Aorta (tissue), 5 donors: ENCODE results near the gene XIRP2. TPM values are rescaled to one million over a fixed set of nuclear protein-coding genes. Genes with fewer than 3 reads are reported as not detected.
"Not testable (repeated sequence)": the region's sequence is repeated elsewhere in the genome, so short reads cannot be mapped to it uniquely, and the experiment has no call there.

Source experiments
- ATAC-seq: fragments of 200-7000 bp; cut with Tn5 transposase; one replicate; pipeline ENCODE4 v1.9.1; 2022; ENCODE audit warnings: moderate library complexity; ENCODE audit not compliant: low FRiP score
- DNase-seq, 2 donors: peaks; one replicate each; pipeline ENCODE4 v3.0.0-alpha.2; 2020
- H3K27ac ChIP-seq, 2 donors: one replicate each; pipeline ENCODE4 v1.5.1; 2013; ENCODE audit warnings: low read length in 2 of 2, mild to moderate bottlenecking in 2 of 2, moderate library complexity in 2 of 2, control low read depth in 1 of 2, inconsistent platforms in 1 of 2, low read depth in 1 of 2
- H3K27me3 ChIP-seq, 2 donors: one replicate each; pipeline ENCODE4 v1.6.1; 2013; ENCODE audit warnings: control low read depth in 1 of 2, low read length in 1 of 2, mild to moderate bottlenecking in 1 of 2, moderate library complexity in 1 of 2; ENCODE audit not compliant: insufficient read depth in 2 of 2, control insufficient read depth in 1 of 2
- H3K36me3 ChIP-seq, 2 donors: one replicate each; pipeline ENCODE4 v1.6.1; 2013; ENCODE audit warnings: control low read depth in 1 of 2, low read length in 1 of 2, mild to moderate bottlenecking in 1 of 2; ENCODE audit not compliant: insufficient read depth in 2 of 2, control insufficient read depth in 1 of 2
- H3K4me1 ChIP-seq, 2 donors: one replicate each; pipeline ENCODE4 v1.6.1; 2013; ENCODE audit warnings: low read length in 2 of 2, control low read depth in 1 of 2, mild to moderate bottlenecking in 1 of 2, moderate library complexity in 1 of 2; ENCODE audit not compliant: insufficient read depth in 2 of 2, control insufficient read depth in 1 of 2
- H3K4me3 ChIP-seq, 2 donors: one replicate each; pipeline ENCODE4 v1.5.1; 2013; ENCODE audit warnings: low read length in 2 of 2, control low read depth in 1 of 2, mild to moderate bottlenecking in 1 of 2
- H3K9me3 ChIP-seq: one replicate; pipeline ENCODE4 v1.6.1; 2013; ENCODE audit warnings: mild to moderate bottlenecking, low read length; ENCODE audit not compliant: control insufficient read depth
- WGBS, 2 donors: extraction: QIAGEN DNeasy Blood & Tissue Kit; methylation state at CpG; one replicate each; pipeline ENCODE4 v1.1.7; 2013; 5-methylcytosine and 5-hydroxymethylcytosine counted together
- intact Hi-C, 2 donors: fragments of 100-400 bp; cut with DNase I; formaldehyde crosslinking; loops; one replicate each; pipeline versions ENCODE4 v1.14.2 to v1.15.0; 2022
- polyA plus RNA-seq, 2 donors: library from polyadenylated mRNA; stranded (reverse); fragments of 200-250 nt; gene quantifications; one replicate each; pipeline ENCODE4 v1.2.3, GENCODE V29; 2013
- total RNA-seq, 2 donors: library from RNA; stranded (reverse); fragmentation: NEBNext Ultra II Directional; extraction: Animal tissue kit (Norgen Biotek cat#: 25700); gene quantifications; one replicate each; pipeline ENCODE4 v1.2.1, GENCODE V29; 2021
- donor health status: healthy with polysubstance abuse.
- donor health status: Bipolar disorder and iron deficiency.
- donor health status: DM: no; HTN: no; CAD: no.
- donor health status: DM: no; HTN: no; CAD: no.
- donor health status: DM: yes; HTN: yes; CAD: no.

Gene XIRP2
- total and polyA plus RNA-seq, 4 donors: 0.15 to 3.8 (median 0.24) TPM

DNA sequence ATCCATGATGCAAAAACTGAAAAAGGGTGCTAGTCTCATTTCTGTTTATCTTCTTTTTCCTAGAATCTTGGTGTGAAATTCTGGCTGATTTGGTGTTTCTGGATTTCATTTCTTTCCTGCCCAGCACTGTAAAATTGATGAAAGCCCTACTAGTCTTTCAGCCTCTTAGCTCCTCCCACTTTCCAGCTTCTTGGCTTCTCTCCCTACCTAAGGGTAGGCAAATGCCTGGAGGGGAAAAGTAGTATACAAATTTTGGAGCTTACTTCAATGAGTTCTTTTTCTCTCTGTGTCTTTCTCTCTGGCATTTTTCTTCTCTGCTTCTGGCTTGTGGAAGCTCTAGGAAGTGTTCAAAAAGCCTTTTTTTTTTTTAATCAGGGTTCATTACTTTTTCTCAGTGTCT is 160.5 kb downstream of the XIRP2 start:
- Histone ChIP-seq H3K4me1 (no peaks in the 10 kb centered on the region), H3K4me3 (no peak overlapping the region), H3K9me3 (no peaks in the 10 kb centered on the region), H3K27ac (no peak overlapping the region), H3K36me3 (no peaks in the 10 kb centered on the region), H3K27me3 (peaks cover 0 to 2% of the 10 kb centered on the region in 2 donors)
- ATAC-seq: no peak
- intact Hi-C loops: no loop called here
- DNase-seq: no peak

DNA sequence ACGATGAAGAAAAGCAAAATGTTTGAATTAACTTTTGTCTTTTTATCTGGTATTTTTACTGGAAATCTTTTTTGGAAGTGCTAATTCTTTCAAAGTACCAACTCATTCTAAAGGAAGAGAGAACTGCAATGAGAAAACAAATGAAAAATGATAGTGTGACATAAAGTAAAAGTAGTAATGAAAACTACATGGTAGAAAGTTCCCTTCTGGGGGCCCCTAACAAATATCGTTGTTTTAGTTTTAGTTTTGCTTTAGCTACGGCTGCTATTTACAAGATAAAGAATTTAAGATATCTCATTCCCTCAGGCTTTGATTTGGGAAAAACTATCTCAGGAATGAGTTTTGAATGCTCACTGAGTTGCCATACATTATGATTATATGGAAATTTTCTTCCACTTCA is 161.4 kb downstream of the XIRP2 start:
- H3K36me3 ChIP-seq: no peaks in the 10 kb centered on the region
- peaks cover 0 to 2% of the 10 kb centered on the region in 2 donors for H3K27me3 ChIP-seq
- H3K9me3 ChIP-seq: no peaks in the 10 kb centered on the region
- ATAC-seq (no peak), DNase-seq (no peak)
- no peak overlapping the region for H3K27ac ChIP-seq
- no peak overlapping the region for H3K4me3 ChIP-seq
- intact Hi-C loops: no loop called here
- H3K4me1 ChIP-seq: no peaks in the 10 kb centered on the region
- WGBS, 2 donors: 36 to 43% methylated on average over 3 of the region's 3 CpGs

DNA sequence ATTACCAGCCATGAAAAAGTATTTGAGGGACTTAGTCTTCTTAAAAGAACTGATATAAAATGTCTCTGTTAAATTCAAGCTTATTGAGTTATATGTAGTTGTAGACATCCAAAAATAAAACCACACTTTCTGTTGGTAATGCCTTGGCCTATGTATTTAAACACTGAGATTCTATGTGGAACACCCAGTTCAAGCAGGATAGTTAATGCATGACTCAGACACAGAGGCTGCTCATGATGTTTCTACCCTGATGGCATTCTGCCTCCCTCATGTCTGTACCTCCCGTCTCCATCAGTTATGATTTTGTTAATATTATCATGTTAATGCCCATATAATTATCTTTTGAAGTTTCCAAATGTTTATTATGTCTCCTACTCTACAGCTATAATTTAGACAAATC is 164.5 kb downstream of the XIRP2 start:
- Histone ChIP-seq H3K4me3 (no peak overlapping the region), H3K27me3 (peaks cover 0 to 2% of the 10 kb centered on the region in 2 donors), H3K27ac (no peak overlapping the region), H3K36me3 (no peaks in the 10 kb centered on the region), H3K4me1 (no peaks in the 10 kb centered on the region), H3K9me3 (no peaks in the 10 kb centered on the region)
- DNase-seq (no peak), ATAC-seq (no peak)
- WGBS, 2 donors: 48 to 62% methylated on average over 1 of the region's 1 CpG
- intact Hi-C loops: no loop called here

DNA sequence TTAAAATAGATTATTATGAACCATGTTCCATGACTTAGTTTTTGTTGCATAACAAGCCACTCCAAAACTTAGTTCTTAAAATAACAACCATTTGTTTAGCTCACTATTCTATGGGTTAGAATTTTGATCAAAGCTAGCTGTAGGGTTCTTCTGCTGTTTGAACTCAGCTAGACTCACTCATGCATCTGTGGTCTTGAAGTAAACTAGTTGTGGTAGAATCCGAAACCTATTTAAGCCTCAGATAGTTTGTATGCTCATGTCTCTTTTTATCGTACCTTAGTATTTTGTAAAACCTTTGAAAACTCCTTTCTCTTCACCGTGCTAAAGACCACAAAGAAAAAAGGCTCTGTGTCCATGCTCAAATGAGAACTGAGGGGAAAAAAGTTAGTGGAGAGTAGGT is 166.6 kb downstream of the XIRP2 start:
- intact Hi-C loops: no loop called here
- no peak for ATAC-seq
- H3K4me1 ChIP-seq: no peaks in the 10 kb centered on the region
- no peak overlapping the region for H3K27ac ChIP-seq
- no peak overlapping the region for H3K4me3 ChIP-seq
- 87 to 90% methylated on average over 3 of the region's 3 CpGs for WGBS, 2 donors
- DNase-seq: no peak
- no peaks in the 10 kb centered on the region for H3K9me3 ChIP-seq
- H3K27me3 ChIP-seq: no peaks in the 10 kb centered on the region
- no peaks in the 10 kb centered on the region for H3K36me3 ChIP-seq

DNA sequence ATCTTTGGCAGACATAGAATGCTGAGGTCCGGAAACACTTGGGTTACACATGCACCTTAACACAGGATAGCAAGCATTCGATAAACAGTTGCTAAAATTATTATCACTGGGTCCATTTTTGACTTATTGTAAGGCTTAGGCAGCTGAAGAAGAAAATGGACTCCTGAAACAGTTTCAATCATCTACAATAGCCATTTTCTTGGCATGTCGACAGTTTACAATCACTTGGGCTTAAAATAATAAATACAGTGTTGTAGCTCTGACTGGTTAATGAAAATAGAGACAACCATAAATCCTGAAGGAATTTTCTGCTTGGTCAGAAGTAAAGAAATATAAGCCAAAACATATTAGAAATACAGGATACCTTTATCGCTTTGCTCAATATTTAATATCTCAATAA is 169.2 kb downstream of the XIRP2 start:
- H3K4me3 ChIP-seq: no peak overlapping the region

DNA sequence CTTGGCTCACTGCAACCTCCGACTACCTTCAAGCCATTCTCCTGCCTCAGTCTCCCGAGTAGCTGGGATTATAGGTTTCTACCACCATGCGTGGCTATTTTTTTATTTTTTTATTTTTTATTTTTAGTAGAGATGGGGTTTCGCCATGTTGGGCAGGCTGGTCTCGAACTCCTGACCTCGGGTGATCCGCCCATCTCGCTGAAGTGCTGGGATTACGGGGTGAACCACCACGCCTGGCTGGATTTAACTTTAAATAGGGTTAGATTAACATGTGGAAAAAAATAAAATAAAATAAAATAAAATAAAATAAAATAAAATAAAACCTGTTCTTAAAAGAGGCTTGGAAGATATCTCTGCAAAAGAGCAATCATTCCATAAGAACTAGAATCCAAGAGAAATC is 170.9 kb downstream of the XIRP2 start:
- intact Hi-C loops: no loop called here
- Histone ChIP-seq H3K36me3 (no peaks in the 10 kb centered on the region), H3K27me3 (no peaks in the 10 kb centered on the region), H3K4me1 (no peaks in the 10 kb centered on the region), H3K9me3 (no peaks in the 10 kb centered on the region), H3K27ac (no peak overlapping the region), H3K4me3 (no peak overlapping the region)
- 92 to 93% methylated on average over 10 of the region's 10 CpGs for WGBS, 2 donors
- no peak for ATAC-seq
- DNase-seq: no peak

More for the DNA sequence above, 169.2 kb downstream of the XIRP2 start:
- Histone ChIP-seq H3K4me1 (no peaks in the 10 kb centered on the region), H3K9me3 (no peaks in the 10 kb centered on the region), H3K36me3 (no peaks in the 10 kb centered on the region), H3K27me3 (no peaks in the 10 kb centered on the region), H3K27ac (no peak overlapping the region)
- DNase-seq (no peak), ATAC-seq (no peak)
- 5 to 31% methylated on average over 4 of the region's 4 CpGs for WGBS, 2 donors
- intact Hi-C loops: no loop called here

DNA sequence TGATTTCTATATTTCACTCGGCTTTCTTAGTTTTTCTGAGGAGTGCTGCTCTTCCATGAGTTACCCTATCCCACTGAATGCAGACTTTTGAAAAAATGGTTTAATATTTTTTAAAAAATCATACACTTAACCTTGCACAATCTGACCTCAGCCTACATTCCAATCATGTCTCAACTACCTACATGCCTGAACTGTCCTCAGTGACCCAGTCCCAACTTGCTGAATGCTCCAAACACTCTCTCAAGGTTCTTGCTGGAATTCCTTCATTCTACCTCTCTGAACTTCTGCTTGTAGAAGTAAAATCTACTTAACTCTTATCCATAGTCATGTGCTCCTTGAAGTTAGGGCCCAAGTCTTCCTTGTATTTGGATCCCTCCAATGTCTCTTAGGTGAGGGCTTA is 181.6 kb downstream of the XIRP2 start:
- H3K4me1 ChIP-seq: no peaks in the 10 kb centered on the region
- no peaks in the 10 kb centered on the region for H3K9me3 ChIP-seq
- no peak overlapping the region for H3K4me3 ChIP-seq
- WGBS, 2 donors: 76 to 78% methylated on average over 1 of the region's 1 CpG
- ATAC-seq: no peak
- DNase-seq: no peak
- no peak overlapping the region for H3K27ac ChIP-seq
- no peaks in the 10 kb centered on the region for H3K36me3 ChIP-seq
- no peaks in the 10 kb centered on the region for H3K27me3 ChIP-seq
- intact Hi-C loops: no loop called here

DNA sequence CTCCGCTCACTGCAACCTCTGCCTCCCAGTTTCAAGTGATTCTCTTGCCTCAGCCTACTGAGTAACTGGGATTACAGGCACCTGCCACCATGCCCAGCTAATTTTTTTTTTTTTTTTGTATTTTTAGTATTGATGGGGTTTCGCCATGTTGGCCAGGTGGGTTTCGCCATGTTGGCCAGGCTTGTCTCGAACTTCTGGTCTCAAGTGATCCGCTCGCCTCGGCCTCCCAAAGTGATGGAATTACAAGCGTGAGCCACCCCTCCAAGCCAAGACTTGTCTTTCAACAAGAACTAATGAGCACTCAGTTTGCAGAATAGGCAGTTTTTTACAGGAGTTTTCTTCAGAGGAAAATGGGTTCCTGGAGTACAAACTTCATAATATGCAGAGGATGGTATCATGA is 187.4 kb downstream of the XIRP2 start:
- WGBS, 2 donors: 91 to 95% methylated on average over 8 of the region's 8 CpGs
- H3K4me3 ChIP-seq, intact Hi-C loops, H3K9me3 ChIP-seq, H3K4me1 ChIP-seq, H3K36me3 ChIP-seq, DNase-seq, ATAC-seq, H3K27ac ChIP-seq, H3K27me3 ChIP-seq: not testable (repeated sequence)

DNA sequence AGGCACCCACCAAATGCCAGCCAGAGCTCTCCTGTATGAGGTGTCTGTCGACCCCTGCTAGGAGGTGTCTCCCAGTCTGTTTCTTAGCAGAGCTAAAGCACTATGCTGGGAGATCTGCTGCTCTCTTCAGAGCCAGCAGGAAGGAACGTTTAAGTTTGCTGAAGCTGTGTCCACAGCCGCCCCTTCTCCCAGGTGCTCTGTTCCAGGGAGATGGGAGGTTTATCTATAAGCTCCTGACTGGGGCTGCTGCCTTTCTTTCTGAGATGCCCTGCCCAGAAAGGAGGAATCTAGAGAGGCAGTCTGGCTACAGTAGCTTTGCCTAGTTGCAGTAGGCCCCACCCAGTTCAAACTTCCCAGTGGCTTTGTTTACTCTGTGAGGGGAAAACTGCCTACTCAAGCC is 210.7 kb downstream of the XIRP2 start:
- ATAC-seq, H3K27ac ChIP-seq, DNase-seq, H3K9me3 ChIP-seq, H3K36me3 ChIP-seq, H3K4me3 ChIP-seq, intact Hi-C loops, H3K4me1 ChIP-seq, H3K27me3 ChIP-seq: not testable (repeated sequence)
- WGBS, 2 donors: 72 to 79% methylated on average over 3 of the region's 3 CpGs
